ENCODE measurements around the gene ING4. TPM values are rescaled to one million over a fixed set of nuclear protein-coding genes. Genes with fewer than 3 reads are reported as not detected.

Gene ING4
- total RNA-seq, 1 experiment from 2014 or later: 20.1 TPM

- H3K27me3 Mint-ChIP-seq (ENCODE audit: low read depth): peaks cover 19% of the 10 kb centered on the region
- H4K20me1 ChIP-seq (ENCODE audit: control insufficient read depth, insufficient read depth, insufficient read length): no peaks in the 10 kb centered on the region
- no peaks in the 10 kb centered on the region for H3K9me3 Mint-ChIP-seq
- no peak for DNase-seq
- no peak overlapping the region for H4K91ac ChIP-seq (ENCODE audit: insufficient read length, low read depth, low read length)
- H2AK5ac ChIP-seq (ENCODE audit: insufficient read length, low read length): no peak overlapping the region
- H3K27ac Mint-ChIP-seq: no peak overlapping the region
- no peaks in the 10 kb centered on the region for H3K9me3 ChIP-seq (ENCODE audit: control insufficient read depth, low read depth, low read length)
- H2BK12ac ChIP-seq (ENCODE audit: insufficient read length, low read depth, low read length): no peak overlapping the region
- no peak overlapping the region for H3K4me2 ChIP-seq (ENCODE audit: insufficient read depth, insufficient read length, low read length)
- H2BK120ac ChIP-seq (ENCODE audit: low read depth, low read length, poor library complexity, severe bottlenecking): no peak overlapping the region
- no peak overlapping the region for H2AFZ ChIP-seq (ENCODE audit: low read length)
- H3K4me3 Mint-ChIP-seq: no peak overlapping the region; a peak in 1 of 5 replicates
- H3K9ac ChIP-seq (ENCODE audit: extremely low read depth, insufficient read length, low read length): no peak overlapping the region
- no peak overlapping the region for H3K56ac ChIP-seq (ENCODE audit: insufficient read length, low read depth, low read length)
- TF ChIP-seq, protein P1, sequence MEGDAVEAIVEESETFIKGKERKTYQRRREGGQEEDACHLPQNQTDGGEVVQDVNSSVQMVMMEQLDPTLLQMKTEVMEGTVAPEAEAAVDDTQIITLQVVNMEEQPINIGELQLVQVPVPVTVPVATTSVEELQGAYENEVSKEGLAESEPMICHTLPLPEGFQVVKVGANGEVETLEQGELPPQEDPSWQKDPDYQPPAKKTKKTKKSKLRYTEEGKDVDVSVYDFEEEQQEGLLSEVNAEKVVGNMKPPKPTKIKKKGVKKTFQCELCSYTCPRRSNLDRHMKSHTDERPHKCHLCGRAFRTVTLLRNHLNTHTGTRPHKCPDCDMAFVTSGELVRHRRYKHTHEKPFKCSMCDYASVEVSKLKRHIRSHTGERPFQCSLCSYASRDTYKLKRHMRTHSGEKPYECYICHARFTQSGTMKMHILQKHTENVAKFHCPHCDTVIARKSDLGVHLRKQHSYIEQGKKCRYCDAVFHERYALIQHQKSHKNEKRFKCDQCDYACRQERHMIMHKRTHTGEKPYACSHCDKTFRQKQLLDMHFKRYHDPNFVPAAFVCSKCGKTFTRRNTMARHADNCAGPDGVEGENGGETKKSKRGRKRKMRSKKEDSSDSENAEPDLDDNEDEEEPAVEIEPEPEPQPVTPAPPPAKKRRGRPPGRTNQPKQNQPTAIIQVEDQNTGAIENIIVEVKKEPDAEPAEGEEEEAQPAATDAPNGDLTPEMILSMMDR (conservative IDR thresholded peaks at IDR 0.05): no peak
- no CpG with 5 or more reads among the region's 5 CpGs for WGBS (ENCODE audit: extremely low coverage, insufficient read length, low lambda C conversion rate)
- H3K4me1 Mint-ChIP-seq: peaks cover 17 to 25% of the 10 kb centered on the region in 2 experiments
- no peak overlapping the region for H2BK15ac ChIP-seq (ENCODE audit: low read depth, low read length)
- no peak overlapping the region for H2BK20ac ChIP-seq (ENCODE audit: low read depth, low read length, poor library complexity, severe bottlenecking)
- no peaks in the 10 kb centered on the region for H3K4me1 ChIP-seq (ENCODE audit: insufficient read depth, low read length)
- no peak overlapping the region for H3T11ph ChIP-seq (ENCODE audit: low read length)
- no peak overlapping the region for H3K14ac ChIP-seq (ENCODE audit: insufficient read depth, low read length)
- no peaks in the 10 kb centered on the region for H3K27me3 ChIP-seq (ENCODE audit: insufficient read depth, low read length)
- no peaks in the 10 kb centered on the region for H3K79me1 ChIP-seq (ENCODE audit: insufficient read depth, low read depth, low read length, poor library complexity, severe bottlenecking)
- no peak overlapping the region for H3K27ac ChIP-seq (ENCODE audit: insufficient read length, low read depth, low read length)
- H3K4ac ChIP-seq (ENCODE audit: low read depth, low read length): no peak overlapping the region
- H3K79me2 ChIP-seq (ENCODE audit: insufficient read depth, low read length): no peaks in the 10 kb centered on the region
- H3K23ac ChIP-seq (ENCODE audit: insufficient read length, low read depth, low read length): no peak overlapping the region
- H3K36me3 Mint-ChIP-seq (ENCODE audit: insufficient read depth in 1 of 3, low read depth in 3 of 3): no peaks in the 10 kb centered on the region
- H2BK5ac ChIP-seq (ENCODE audit: insufficient read length, low read length): no peak overlapping the region
- H3K23me2 ChIP-seq (ENCODE audit: insufficient read length, low read depth, low read length, poor library complexity, severe bottlenecking): no peaks in the 10 kb centered on the region
- H4K5ac ChIP-seq (ENCODE audit: insufficient read length, low read depth, low read length): no peak overlapping the region
- H4K8ac ChIP-seq (replicated peaks; ENCODE audit: insufficient read length, low read depth, low read length): no peak overlapping the region
- no peak overlapping the region for H3K18ac ChIP-seq (ENCODE audit: insufficient read length, low read depth, low read length)
These were observed 27.5 kb downstream of the ING4 start for GRCh38 chr12:6635375-6635855.

All from H9 (cell line).